ENCODE data around the gene INSM1.

Gene INSM1

GRCh38 chr20:20412750-20413149 is 44.8 kb downstream of the INSM1 start:
- Histone ChIP-seq H3K9ac (ENCODE audit: insufficient read length, low read depth) (no peak overlapping the region), H3K4me3 (ENCODE audit: insufficient read length, low read depth) (no peak overlapping the region), H3K27me3 (ENCODE audit: insufficient read depth, insufficient read length) (no peaks in the 10 kb centered on the region), H3K9me3 (ENCODE audit: insufficient read depth, low read length) (0 out of 2 replicates have a peak, but pooled peaks cover under 1% of the 10 kb centered on the region), H3K4me1 (ENCODE audit: insufficient read depth, insufficient read length) (peaks cover 6% of the 10 kb centered on the region), H3K36me3 (ENCODE audit: insufficient read depth, insufficient read length, low read length) (no peaks in the 10 kb centered on the region)
- TF ChIP-seq ZNF274 (IDR thresholded peaks at IDR 0.05; ENCODE audit: low read depth, low read length) (no peak), YY1 (IDR thresholded peaks at IDR 0.05; ENCODE audit: insufficient read depth, insufficient read length) (no peak), SUZ12 (IDR thresholded peaks at IDR 0.05; ENCODE audit: extremely low read depth, insufficient read depth, insufficient read length) (no peak)
- DNase-seq (ENCODE audit: low read depth, low spot score) = no peak

- TF ChIP-seq YY1 (IDR thresholded peaks at IDR 0.05; ENCODE audit: insufficient read depth, insufficient read length) (no peak), ZNF274 (IDR thresholded peaks at IDR 0.05; ENCODE audit: low read depth, low read length) (no peak), SUZ12 (IDR thresholded peaks at IDR 0.05; ENCODE audit: extremely low read depth, insufficient read depth, insufficient read length) (no peak)
- Histone ChIP-seq H3K4me3 (ENCODE audit: insufficient read length, low read depth) (no peak overlapping the region), H3K9me3 (ENCODE audit: insufficient read depth, low read length) (0 out of 2 replicates have a peak, but pooled peaks cover 6% of the 10 kb centered on the region), H3K4me1 (ENCODE audit: insufficient read depth, insufficient read length) (peaks cover 6% of the 10 kb centered on the region), H3K27me3 (ENCODE audit: insufficient read depth, insufficient read length) (no peaks in the 10 kb centered on the region), H3K9ac (ENCODE audit: insufficient read length, low read depth) (no peak overlapping the region), H3K36me3 (ENCODE audit: insufficient read depth, insufficient read length, low read length) (no peaks in the 10 kb centered on the region)
- no peak for DNase-seq (ENCODE audit: low read depth, low spot score)
These were observed 45.9 kb downstream of the INSM1 start for GRCh38 chr20:20413810-20414281.

- Histone ChIP-seq H3K36me3 (ENCODE audit: insufficient read depth, insufficient read length, low read length) (no peaks in the 10 kb centered on the region), H3K9ac (ENCODE audit: insufficient read length, low read depth) (no peak overlapping the region), H3K27me3 (ENCODE audit: insufficient read depth, insufficient read length) (no peaks in the 10 kb centered on the region), H3K9me3 (ENCODE audit: insufficient read depth, low read length) (0 out of 2 replicates have a peak, but pooled peaks cover 6% of the 10 kb centered on the region), H3K4me1 (ENCODE audit: insufficient read depth, insufficient read length) (peaks cover 6% of the 10 kb centered on the region), H3K4me3 (ENCODE audit: insufficient read length, low read depth) (no peak overlapping the region)
- no peak for DNase-seq (ENCODE audit: low read depth, low spot score)
- no peak for TF ChIP-seq YY1 (IDR thresholded peaks at IDR 0.05; ENCODE audit: insufficient read depth, insufficient read length)
- no peak for TF ChIP-seq ZNF274 (IDR thresholded peaks at IDR 0.05; ENCODE audit: low read depth, low read length)
- no peak for TF ChIP-seq SUZ12 (IDR thresholded peaks at IDR 0.05; ENCODE audit: extremely low read depth, insufficient read depth, insufficient read length)
These were observed 46.8 kb downstream of the INSM1 start for GRCh38 chr20:20414640-20415220.

GRCh38 chr20:20415321-20415720 is 47.4 kb downstream of the INSM1 start:
- H3K9ac ChIP-seq (ENCODE audit: insufficient read length, low read depth) = no peak overlapping the region
- H3K4me3 ChIP-seq (ENCODE audit: insufficient read length, low read depth) = no peak overlapping the region
- DNase-seq (ENCODE audit: low read depth, low spot score) = no peak
- TF ChIP-seq YY1 (IDR thresholded peaks at IDR 0.05; ENCODE audit: insufficient read depth, insufficient read length) (no peak), SUZ12 (IDR thresholded peaks at IDR 0.05; ENCODE audit: extremely low read depth, insufficient read depth, insufficient read length) (no peak), ZNF274 (IDR thresholded peaks at IDR 0.05; ENCODE audit: low read depth, low read length) (no peak)
- H3K36me3 ChIP-seq (ENCODE audit: insufficient read depth, insufficient read length, low read length) = no peaks in the 10 kb centered on the region
- peaks cover 6% of the 10 kb centered on the region for H3K4me1 ChIP-seq (ENCODE audit: insufficient read depth, insufficient read length)
- H3K9me3 ChIP-seq (ENCODE audit: insufficient read depth, low read length) = 0 out of 2 replicates have a peak, but pooled peaks cover 6% of the 10 kb centered on the region
- H3K27me3 ChIP-seq (ENCODE audit: insufficient read depth, insufficient read length) = no peaks in the 10 kb centered on the region

- no peak for DNase-seq (ENCODE audit: low read depth, low spot score)
- H3K9ac ChIP-seq (ENCODE audit: insufficient read length, low read depth) = no peak overlapping the region
- H3K9me3 ChIP-seq (ENCODE audit: insufficient read depth, low read length) = 0 out of 2 replicates have a peak, but pooled peaks cover 6% of the 10 kb centered on the region
- peaks cover 3% of the 10 kb centered on the region for H3K4me1 ChIP-seq (ENCODE audit: insufficient read depth, insufficient read length)
- TF ChIP-seq YY1 (IDR thresholded peaks at IDR 0.05; ENCODE audit: insufficient read depth, insufficient read length) (no peak), ZNF274 (IDR thresholded peaks at IDR 0.05; ENCODE audit: low read depth, low read length) (no peak), SUZ12 (IDR thresholded peaks at IDR 0.05; ENCODE audit: extremely low read depth, insufficient read depth, insufficient read length) (no peak)
- no peak overlapping the region for H3K4me3 ChIP-seq (ENCODE audit: insufficient read length, low read depth)
- no peaks in the 10 kb centered on the region for H3K27me3 ChIP-seq (ENCODE audit: insufficient read depth, insufficient read length)
- H3K36me3 ChIP-seq (ENCODE audit: insufficient read depth, insufficient read length, low read length) = no peaks in the 10 kb centered on the region
These were observed 50.2 kb downstream of the INSM1 start for GRCh38 chr20:20417876-20418676.

All from NT2/D1 (cell line).